Stimulated activated CD4-positive, alpha-beta T cell treated with anti-CD3 and anti-CD28 coated beads, Interleukin-12 subunit alpha, Interleukin-12 subunit beta, amount 100 ng/mL, for 24 hours (primary cell): Measurements from ENCODE around the gene CSNK2A2.

Source experiments
- DNase-seq, 2 experiments: peaks; one replicate each; pipeline ENCODE4 v3.0.0-alpha.2; 2020; ENCODE audit warnings: low read depth in 2 of 2

Gene CSNK2A2

DNA sequence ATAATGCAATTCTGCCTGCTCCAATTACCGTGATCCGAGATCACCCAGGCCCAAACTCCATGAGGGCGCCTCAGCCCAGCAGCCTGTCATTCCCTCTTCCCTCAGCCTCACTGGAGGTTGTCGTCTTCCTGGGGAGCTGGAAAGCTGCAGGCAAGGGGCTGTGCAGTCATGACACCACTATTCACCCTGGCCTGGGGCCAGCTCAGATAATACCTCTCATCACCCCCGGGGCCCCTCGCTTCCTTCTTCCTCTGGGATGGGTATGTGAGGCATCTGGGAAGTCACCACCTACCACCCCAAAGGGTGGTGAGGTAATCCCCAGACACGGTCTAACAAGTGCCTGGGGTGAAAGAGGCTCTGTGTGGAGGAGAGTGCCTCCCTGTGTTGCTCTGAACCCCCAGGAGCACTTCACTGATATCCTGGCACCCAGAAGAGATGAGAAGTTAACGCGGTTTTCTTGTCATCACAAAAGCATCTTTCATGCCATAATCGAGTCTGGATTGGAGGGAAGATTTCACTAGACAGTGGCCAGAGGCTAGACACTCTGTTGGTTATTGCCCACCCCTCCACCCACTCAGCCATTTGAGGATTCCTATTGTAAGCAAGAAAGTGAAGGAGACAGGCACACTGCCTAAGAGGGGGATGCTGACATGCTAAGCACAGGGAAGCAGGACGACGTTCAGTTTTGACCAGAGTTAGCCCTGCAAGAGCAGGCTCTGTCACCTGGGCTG, 87.2 kb downstream of the CSNK2A2 start:
- DNase-seq = no peak

DNA sequence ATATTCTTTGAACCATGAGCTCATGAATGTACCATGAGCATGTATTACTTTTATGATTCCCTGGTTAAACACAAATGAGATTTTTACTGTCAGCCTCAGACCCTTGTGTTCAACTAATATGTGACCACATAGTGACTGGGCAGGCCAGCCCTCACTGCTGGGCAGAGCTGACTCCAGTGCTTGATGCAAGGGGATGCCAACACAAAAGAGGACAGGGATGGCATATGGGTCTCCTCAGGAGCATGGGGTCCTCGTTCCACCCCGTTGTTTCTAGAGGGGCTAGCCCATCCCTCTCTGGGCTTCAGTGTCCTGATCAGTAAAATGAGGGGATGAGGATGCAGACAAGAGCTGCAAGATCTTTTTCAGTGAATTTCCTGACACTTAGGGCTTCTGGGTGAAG, 88.0 kb downstream of the CSNK2A2 start:
- DNase-seq = no peak

DNA sequence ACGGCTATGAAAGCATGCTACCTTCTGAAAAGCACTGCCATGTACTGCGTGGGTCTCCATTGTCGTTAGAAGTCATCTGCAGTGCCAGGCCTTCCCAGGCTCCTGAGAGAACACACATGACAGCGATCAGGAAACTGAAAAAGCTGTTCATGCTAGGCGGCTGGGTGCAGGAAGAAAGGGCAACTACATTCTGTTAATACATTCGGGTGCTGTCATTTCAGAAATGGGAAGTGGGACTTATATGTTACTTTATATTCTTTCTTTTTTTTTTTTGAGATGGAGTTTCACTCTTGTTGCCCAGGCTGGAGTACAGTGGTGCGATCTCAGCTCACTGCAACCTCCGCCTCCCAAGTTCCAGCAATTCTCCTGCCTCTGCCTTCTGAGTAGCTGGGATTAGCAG, 88.6 kb downstream of the CSNK2A2 start:
- DNase-seq = no peak
